ENCODE data around the gene SIRT4. TPM values are rescaled to one million over a fixed set of nuclear protein-coding genes. Genes with fewer than 3 reads are reported as not detected.
A peak's percentile ranks its signal among the peaks of the same experiment; 100 is the strongest.
"Not testable (repeated sequence)": the region's sequence is repeated elsewhere in the genome, so short reads cannot be mapped to it uniquely, and the experiment has no call there.

The SIRT4 gene
- total RNA-seq, 1 donor from 2014 or later = 2.5 TPM

DNA sequence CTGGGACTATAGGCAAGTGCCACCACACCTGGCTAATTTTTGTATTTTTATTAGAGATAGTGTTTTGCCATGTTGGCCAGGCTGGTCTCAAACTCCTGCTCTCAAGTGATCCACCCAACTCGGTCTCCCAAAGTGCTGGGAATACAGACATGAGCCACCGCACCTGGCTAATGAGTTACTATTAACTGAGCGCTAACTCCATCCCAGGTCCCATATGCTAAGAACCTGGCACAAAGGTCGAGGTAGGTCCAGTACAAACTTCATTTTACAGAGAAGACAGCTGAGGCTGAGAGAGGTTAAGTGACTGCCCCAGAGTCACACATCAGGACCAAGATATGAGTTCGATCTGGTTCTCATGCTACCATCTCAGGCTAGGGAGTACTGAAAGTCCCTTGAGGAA lies 29.9 kb downstream of the SIRT4 start:
- H3K9me3 Mint-ChIP-seq = peaks cover 9% of the 10 kb centered on the region
- no peaks in the 10 kb centered on the region for H3K4me1 Mint-ChIP-seq
- peaks cover 6% of the 10 kb centered on the region for H3K27me3 Mint-ChIP-seq
- no peak overlapping the region for H3K27ac Mint-ChIP-seq
- intact Hi-C loops (cut with micrococcal nuclease) = no loop called here
- DNase-seq = no peak
- H3K36me3 Mint-ChIP-seq (ENCODE audit: low read depth) = no peaks in the 10 kb centered on the region
- no peak overlapping the region for H3K4me3 Mint-ChIP-seq

DNA sequence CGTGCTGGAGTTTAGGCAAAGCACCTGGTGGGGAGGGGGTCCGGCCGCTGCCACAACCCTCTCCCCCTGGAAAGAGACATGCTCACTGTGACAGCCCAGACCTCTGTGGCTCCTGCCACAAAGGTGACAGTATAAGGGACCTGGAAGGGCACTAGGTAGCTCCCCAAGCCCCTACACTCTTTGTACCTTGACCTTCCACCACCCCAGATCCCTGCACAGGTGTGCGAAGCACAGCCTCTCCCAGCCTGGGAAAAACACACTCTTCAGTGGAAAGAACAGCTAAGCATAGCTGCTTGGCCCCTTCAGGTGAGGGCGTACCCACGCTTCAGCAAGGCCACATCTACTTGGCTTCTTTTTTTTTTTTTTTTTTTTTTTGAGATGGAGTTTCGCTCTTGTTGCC lies 30.4 kb downstream of the SIRT4 start:
- Mint-ChIP-seq H3K9me3 (peaks cover 13% of the 10 kb centered on the region), H3K4me3 (no peak overlapping the region), H3K4me1 (no peaks in the 10 kb centered on the region), H3K27me3 (peaks cover 6% of the 10 kb centered on the region), H3K36me3 (ENCODE audit: low read depth) (no peaks in the 10 kb centered on the region), H3K27ac (no peak overlapping the region)
- DNase-seq = no peak
- intact Hi-C loops (cut with micrococcal nuclease) = no loop called here

DNA sequence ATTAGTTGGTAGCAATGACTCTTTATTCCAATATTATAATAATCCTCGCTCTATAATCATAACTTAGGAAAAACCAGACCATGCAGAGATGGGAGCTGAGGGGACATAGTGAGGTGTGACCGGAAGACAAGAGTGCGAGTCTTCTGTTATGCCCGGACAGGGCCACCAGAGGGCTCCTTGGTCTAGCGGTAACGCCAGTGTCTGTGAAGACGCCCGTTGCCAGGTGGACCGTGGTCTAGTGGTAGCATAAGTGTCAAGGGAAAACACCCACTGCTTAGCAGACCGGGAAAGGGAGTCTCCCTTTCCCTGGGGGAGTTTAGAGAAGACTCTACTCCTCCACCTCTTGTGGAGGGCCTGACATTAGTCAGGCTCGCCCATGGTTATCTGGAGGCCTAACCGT lies 33.3 kb downstream of the SIRT4 start:
- H3K36me3 Mint-ChIP-seq (ENCODE audit: low read depth); H3K27me3 Mint-ChIP-seq; H3K27ac Mint-ChIP-seq; intact Hi-C loops (cut with micrococcal nuclease); H3K4me1 Mint-ChIP-seq; H3K4me3 Mint-ChIP-seq: not testable (repeated sequence)
- peaks cover 20% of the 10 kb centered on the region for H3K9me3 Mint-ChIP-seq
- peak; percentile 76 for DNase-seq

DNA sequence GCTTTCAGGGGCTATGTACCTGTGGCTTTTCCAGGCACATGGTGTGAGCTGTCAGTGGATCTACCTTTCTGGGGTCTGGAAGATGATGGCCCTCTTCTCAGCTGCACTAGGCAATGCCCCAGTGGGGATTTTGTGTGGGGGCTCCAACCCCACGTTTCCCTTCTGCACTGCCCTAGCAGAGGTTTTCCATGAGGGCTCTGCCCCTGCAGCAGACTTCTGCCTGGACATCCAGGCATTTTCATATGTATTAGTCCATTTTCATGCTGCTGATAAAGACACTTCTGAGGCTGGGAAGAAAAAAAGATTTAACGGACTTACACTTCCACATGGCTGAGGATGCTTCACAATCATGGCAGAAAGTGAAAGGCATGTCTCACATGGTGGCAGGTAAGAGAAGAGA lies 34.3 kb downstream of the SIRT4 start:
- DNase-seq; H3K27me3 Mint-ChIP-seq; H3K4me1 Mint-ChIP-seq; H3K27ac Mint-ChIP-seq; intact Hi-C loops (cut with micrococcal nuclease); H3K4me3 Mint-ChIP-seq; H3K36me3 Mint-ChIP-seq (ENCODE audit: low read depth): not testable (repeated sequence)
- peaks cover 20% of the 10 kb centered on the region for H3K9me3 Mint-ChIP-seq

DNA sequence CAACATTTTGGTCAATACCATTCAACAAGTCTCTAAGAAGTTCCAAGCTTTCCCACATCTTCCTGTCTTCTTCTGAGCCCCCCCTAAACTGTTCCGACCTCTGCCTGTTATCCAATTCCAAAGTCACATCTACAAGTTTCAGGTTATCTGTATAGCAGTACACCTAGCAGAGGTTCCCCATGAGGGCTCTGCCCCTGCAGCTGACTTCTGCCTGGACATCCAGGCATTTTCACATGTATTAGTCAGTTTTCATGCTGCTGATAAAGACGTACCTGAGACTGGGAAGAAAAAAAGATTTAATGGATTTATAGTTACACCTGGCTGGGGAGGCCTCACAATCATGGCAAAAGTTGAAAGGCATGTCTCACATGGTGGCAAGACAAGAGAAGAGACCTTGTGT lies 35.6 kb downstream of the SIRT4 start:
- Mint-ChIP-seq H3K9me3 (peaks cover 20% of the 10 kb centered on the region), H3K4me3 (no peak overlapping the region), H3K27ac (no peak overlapping the region), H3K4me1 (no peaks in the 10 kb centered on the region), H3K27me3 (peaks cover 5% of the 10 kb centered on the region), H3K36me3 (ENCODE audit: low read depth) (no peaks in the 10 kb centered on the region)
- intact Hi-C loops (cut with micrococcal nuclease) = no loop called here
- DNase-seq = no peak

DNA sequence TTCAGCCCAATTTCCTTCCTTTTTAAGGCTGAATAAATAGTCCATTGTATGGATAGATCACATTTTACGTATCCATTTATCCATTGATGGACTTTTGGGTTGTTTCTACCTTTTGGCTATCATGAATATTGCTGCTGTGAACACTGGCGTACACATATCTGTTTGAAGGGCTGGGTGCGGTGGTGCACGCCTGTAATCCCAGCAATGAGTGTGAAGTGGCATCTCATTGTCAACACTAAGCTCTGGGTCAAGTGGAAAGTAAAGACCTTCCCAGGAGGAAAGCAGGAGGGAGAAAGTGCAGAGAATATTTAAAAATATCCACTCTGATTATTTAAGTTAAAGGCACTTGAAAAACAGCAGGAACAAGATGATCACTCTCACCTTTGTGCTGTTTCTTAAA lies 37.1 kb downstream of the SIRT4 start:
- Mint-ChIP-seq H3K27ac (no peak overlapping the region), H3K36me3 (ENCODE audit: low read depth) (no peaks in the 10 kb centered on the region), H3K9me3 (peaks cover 20% of the 10 kb centered on the region), H3K4me3 (no peak overlapping the region), H3K4me1 (no peaks in the 10 kb centered on the region), H3K27me3 (peaks cover 5% of the 10 kb centered on the region)
- no peak for DNase-seq
- intact Hi-C loops (cut with micrococcal nuclease) = no loop called here

DNA sequence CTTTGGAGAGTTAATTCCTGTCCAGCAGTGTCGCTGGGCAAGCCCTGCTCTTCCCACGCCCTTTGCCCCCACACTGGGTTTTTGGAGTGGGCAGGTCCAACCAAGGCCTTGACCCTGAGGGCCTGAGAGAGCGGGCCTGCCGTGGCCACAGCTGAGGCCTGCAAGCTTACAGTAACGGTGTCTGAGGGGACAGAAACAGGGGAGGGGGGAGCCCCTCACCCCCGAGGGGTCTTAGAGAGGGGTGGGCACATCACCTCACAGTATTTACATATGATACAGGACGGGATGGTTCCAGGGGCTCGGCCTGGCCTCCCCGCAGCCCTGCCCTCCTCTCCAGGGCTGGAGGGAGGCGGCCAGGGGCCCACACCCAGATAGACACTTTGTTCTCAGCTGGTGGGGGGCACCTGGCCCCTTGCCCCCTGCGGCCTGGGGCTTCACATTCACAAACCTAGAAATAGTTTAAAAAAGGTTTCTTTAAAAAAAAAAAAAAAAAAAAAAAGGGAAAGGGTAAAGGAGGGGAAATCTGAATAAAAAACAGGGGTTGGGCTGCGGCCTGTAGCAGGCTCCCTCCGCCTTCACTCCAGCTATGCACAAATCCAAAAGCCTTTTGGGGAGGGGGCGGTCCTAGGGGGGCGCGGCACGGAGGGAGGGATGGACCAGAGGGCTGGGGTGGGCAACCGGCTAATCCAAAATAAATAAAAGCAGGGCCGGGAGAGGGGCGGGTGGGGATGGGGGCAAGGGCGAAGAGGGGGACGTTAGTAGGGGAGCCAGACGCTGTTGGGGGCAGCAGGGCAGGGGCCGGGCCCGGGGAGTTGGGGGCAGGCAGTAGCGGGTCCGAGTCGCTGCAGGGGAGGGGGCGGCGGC lies 40.3 kb downstream of the SIRT4 start:
- peaks cover 9% of the 10 kb centered on the region for H3K9me3 Mint-ChIP-seq

DNA sequence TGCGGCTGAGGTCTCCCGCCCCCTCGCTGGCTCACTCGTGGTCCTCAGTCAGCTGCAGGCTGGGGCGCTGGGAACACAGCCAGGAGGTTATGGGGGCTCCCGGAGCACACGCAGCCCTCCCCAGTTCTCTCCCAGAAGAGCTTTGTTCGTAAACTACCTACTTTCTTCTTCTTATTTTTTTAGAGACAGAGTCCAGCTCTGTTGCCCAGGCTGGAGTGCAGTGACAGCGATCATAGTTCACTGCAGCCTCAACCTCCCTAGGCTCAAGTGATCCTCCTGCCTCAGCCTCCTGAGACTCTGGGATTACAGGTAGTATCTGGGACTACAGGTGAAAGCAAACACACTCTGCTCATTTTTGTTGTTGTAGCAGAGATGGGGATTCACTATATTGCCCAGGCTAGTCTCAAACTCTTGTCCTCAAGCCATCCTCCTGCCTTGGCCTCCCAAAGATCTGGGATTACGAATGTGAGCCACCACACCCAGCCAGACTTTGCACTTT lies 41.0 kb downstream of the SIRT4 start:
- intact Hi-C loops (cut with micrococcal nuclease) = no loop called here
- no peaks in the 10 kb centered on the region for H3K36me3 Mint-ChIP-seq (ENCODE audit: low read depth)

More for the DNA sequence above, 40.3 kb downstream of the SIRT4 start:
- H3K36me3 Mint-ChIP-seq (ENCODE audit: low read depth) = no peaks in the 10 kb centered on the region
- no peak overlapping the region for H3K4me3 Mint-ChIP-seq
- peaks cover 4% of the 10 kb centered on the region for H3K27me3 Mint-ChIP-seq
- H3K27ac Mint-ChIP-seq = no peak overlapping the region
- no peaks in the 10 kb centered on the region for H3K4me1 Mint-ChIP-seq
- intact Hi-C loops (cut with micrococcal nuclease) = no loop called here
- DNase-seq = no peak

DNA sequence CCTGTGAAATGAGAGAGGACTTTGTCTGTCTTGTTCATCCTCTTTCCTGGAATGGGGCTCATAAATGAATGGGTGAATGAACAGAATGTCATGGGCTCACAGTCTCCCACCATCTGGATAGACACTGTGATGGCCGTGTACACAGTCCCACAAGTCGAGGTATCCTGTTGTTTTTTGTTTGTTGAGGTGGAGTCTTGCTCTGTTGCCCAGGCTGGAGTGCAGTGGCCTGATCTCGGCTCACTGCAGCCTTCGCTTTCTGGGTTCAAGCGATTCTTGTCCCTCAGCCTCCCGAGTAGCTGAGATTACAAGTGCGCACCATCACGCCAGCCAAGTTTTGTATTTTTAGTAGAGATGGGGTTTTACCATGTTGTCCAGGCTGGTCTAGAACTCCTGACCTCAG lies 41.6 kb downstream of the SIRT4 start:
- Mint-ChIP-seq H3K27ac (no peak overlapping the region), H3K4me3 (no peak overlapping the region), H3K9me3 (no peaks in the 10 kb centered on the region), H3K36me3 (ENCODE audit: low read depth) (no peaks in the 10 kb centered on the region), H3K27me3 (peaks cover 2% of the 10 kb centered on the region), H3K4me1 (no peaks in the 10 kb centered on the region)
- intact Hi-C loops (cut with micrococcal nuclease) = no loop called here
- no peak for DNase-seq

More for the DNA sequence above, 41.0 kb downstream of the SIRT4 start:
- Mint-ChIP-seq H3K27ac (no peak overlapping the region), H3K27me3 (peaks cover 2% of the 10 kb centered on the region), H3K9me3 (peaks cover 2% of the 10 kb centered on the region), H3K4me3 (no peak overlapping the region), H3K4me1 (no peaks in the 10 kb centered on the region)
- DNase-seq = no peak

DNA sequence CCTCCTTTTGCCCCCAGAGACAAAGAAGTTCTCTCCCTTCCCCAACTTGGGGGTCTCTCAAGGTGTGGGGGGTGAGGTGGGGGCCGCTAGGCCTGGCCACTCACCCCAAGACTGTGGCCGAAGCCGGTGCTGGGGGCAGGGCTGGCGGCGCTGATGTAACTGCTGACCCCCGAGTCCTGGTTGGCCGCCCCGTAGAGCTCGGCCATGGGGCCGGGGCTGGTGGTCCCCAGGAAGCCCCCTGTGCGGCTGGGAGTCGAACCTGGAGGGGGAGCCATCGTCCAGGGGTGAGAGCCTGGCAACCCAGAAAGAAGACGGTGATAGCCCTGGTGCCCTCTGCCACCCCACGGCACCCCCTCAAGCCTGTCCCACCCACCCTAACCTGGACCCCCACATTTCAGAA lies 43.9 kb downstream of the SIRT4 start:
- H3K9me3 Mint-ChIP-seq = no peaks in the 10 kb centered on the region
- intact Hi-C loops (cut with micrococcal nuclease) = no loop called here
- H3K4me1 Mint-ChIP-seq = no peaks in the 10 kb centered on the region
- no peak overlapping the region for H3K27ac Mint-ChIP-seq
- no peak for DNase-seq
- H3K36me3 Mint-ChIP-seq (ENCODE audit: low read depth) = no peaks in the 10 kb centered on the region
- H3K27me3 Mint-ChIP-seq = no peaks in the 10 kb centered on the region
- H3K4me3 Mint-ChIP-seq = no peak overlapping the region

DNA sequence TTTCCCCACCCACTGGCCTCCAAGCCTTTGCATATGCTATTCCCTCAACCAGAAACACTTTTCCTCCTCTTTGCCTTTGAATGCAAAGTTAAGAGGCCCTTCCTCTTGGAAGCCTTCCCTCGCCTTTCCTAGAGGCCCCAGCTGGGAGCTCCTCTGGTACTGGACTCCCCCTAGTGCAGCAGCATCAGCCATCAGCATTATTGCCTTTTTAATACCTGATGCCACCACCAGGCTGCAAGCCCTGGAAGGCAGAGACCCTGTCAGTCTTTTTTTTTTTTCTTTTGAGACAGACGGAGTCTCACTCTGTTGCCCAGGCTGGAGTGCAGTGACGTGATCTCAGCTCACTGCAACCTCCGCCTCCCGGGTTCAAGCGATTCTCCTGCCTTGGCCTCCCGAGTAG lies 44.6 kb downstream of the SIRT4 start:
- Mint-ChIP-seq H3K9me3 (no peaks in the 10 kb centered on the region), H3K4me3 (no peak overlapping the region), H3K4me1 (no peaks in the 10 kb centered on the region), H3K27ac (no peak overlapping the region), H3K27me3 (no peaks in the 10 kb centered on the region), H3K36me3 (ENCODE audit: low read depth) (no peaks in the 10 kb centered on the region)
- DNase-seq = no peak
- intact Hi-C loops (cut with micrococcal nuclease) = no loop called here

DNA sequence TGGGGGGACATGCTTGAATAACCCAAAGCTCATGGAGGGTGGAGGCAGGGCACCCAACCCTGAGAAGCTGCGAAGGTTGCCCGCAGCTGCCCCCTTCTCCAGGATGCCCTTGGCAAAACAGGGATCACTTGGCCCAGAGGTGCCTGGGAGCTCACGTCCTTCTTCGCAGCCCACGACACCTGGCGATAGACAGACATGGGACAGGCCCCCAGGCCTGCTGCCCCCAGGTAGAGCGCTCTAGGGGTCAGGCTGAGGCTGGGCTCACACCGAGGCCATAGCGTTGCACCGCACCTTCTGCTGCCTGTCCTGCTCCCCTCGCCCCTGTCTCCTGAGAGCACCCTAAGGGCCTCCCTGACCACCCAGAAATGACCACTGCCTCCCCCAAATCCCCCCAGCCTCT lies 45.6 kb downstream of the SIRT4 start:
- Mint-ChIP-seq H3K36me3 (ENCODE audit: low read depth) (no peaks in the 10 kb centered on the region), H3K9me3 (no peaks in the 10 kb centered on the region), H3K4me3 (no peak overlapping the region), H3K27ac (no peak overlapping the region), H3K27me3 (peaks cover 1% of the 10 kb centered on the region), H3K4me1 (no peaks in the 10 kb centered on the region)
- intact Hi-C loops (cut with micrococcal nuclease) = no loop called here
- no peak for DNase-seq

DNA sequence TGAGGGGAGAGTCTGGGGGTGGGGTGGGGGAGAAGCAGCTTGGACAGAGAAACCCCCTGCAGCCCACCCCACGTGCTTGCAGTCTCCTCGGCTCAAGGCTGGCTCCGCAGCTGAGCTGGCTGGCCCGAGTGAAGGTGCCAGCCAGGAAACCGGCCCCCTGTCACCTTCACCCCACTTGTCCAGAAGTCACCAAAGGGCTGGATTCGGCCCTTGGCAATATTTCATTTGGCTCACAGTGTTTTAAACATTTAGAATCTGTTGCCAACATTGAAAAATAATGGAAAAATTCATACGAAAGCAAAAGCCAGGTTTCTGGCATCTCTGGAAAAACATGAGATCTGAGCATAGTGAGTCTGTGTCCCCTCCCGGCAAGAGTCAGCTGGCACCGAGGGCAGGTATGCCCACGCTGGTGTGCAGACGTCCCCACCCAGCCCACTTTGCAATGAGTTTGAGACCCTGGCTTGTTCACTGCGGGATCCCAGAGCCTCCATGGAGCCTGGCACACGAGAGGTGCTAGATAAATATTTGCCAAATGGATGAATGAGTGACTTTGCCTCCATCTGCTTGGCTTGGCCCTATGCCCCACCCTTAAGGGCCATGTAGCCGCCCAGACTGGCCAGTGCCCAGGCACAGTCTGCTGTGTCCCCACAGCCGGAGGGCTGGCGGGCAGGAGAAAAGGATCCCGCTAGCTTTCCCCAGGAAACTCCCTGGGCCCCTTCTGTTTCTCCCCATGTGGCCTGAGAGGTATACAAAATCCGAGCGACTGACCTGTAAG lies 48.6 kb downstream of the SIRT4 start:
- Mint-ChIP-seq H3K9me3 (no peaks in the 10 kb centered on the region), H3K36me3 (ENCODE audit: low read depth) (no peaks in the 10 kb centered on the region), H3K4me1 (no peaks in the 10 kb centered on the region), H3K4me3 (no peak overlapping the region), H3K27me3 (peaks cover 4% of the 10 kb centered on the region), H3K27ac (no peak overlapping the region)
- intact Hi-C loops (cut with micrococcal nuclease) = no loop called here
- DNase-seq = no peak

DNA sequence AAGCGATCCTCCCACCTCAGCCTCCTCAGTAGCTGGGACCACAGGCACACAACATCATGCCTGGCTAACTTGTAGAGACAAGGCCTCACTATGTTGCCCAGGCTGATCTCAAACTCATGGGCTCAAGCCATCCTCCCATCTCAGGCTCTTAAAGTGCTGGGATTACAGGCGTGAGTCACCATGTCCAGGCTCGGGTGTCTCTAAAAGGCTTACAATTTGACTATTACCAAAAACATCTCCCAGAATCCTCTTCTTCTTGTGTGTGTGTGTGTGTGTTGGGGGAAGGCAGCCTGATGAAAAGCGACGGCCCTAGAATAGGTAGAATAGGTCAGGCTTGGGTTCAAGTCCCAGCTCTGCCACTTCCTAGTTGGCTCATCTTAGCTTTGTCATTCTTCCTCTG lies 50.0 kb downstream of the SIRT4 start:
- H3K4me1 Mint-ChIP-seq = no peaks in the 10 kb centered on the region
- DNase-seq = no peak
- intact Hi-C loops (cut with micrococcal nuclease) = no loop called here
- no peak overlapping the region for H3K27ac Mint-ChIP-seq
- no peak overlapping the region for H3K4me3 Mint-ChIP-seq
- no peaks in the 10 kb centered on the region for H3K9me3 Mint-ChIP-seq
- H3K27me3 Mint-ChIP-seq = peaks cover 8% of the 10 kb centered on the region
- no peaks in the 10 kb centered on the region for H3K36me3 Mint-ChIP-seq (ENCODE audit: low read depth)
